AG04450 (cell line): ENCODE results near the gene C11orf24. TPM values are rescaled to one million over a fixed set of nuclear protein-coding genes. Genes with fewer than 3 reads are reported as not detected.
A peak's percentile ranks its signal among the peaks of the same experiment; 100 is the strongest.

Experiments
- CTCF ChIA-PET: fragments of 300-600, 350-600 bp; formaldehyde crosslinking; extraction: SDS; loops from one replicate; lab custom pipeline; 2022; ENCODE audit warnings: antibody characterized with exemption, inconsistent platforms; lab: Charles Lee
- POLR2A ChIA-PET: fragments of 350-600 bp; formaldehyde crosslinking; extraction: SDS; loops from one replicate; lab custom pipeline; 2021; ENCODE audit warnings: antibody characterized with exemption, inconsistent platforms; lab: Yijun Ruan, JAX
- DNase-seq: peaks from one replicate; pipeline ENCODE4 v3.0.0-alpha.2; 2011; ENCODE audit warnings: low read depth, low spot score
- H3K27ac ChIP-seq: one replicate; pipeline ENCODE4 v1.5.1; 2012; ENCODE audit warnings: low read depth, low read length, control low read depth
- H3K27me3 ChIP-seq: one replicate; pipeline ENCODE4 v1.6.0; 2012; ENCODE audit warnings: low read length; ENCODE audit not compliant: control insufficient read depth, insufficient read depth
- H3K4me3 ChIP-seq: 2 replicates; pipeline ENCODE4 v1.5.1; 2011; ENCODE audit warnings: mild to moderate bottlenecking, low read depth, low read length, control low read depth
- H3K9me3 ChIP-seq: 2 replicates; pipeline ENCODE4 v1.5.1; 2012; ENCODE audit warnings: low read length; ENCODE audit not compliant: control insufficient read depth, insufficient read depth
- CTCF ChIP-seq: IDR thresholded peaks from 2 replicates; pipeline ENCODE4 v1.5.1; 2011; ENCODE audit warnings: low read depth, low read length, control low read depth, inconsistent platforms
- polyA plus RNA-seq: library from polyadenylated mRNA; depleted of rRNA; stranded (reverse); fragments of >200 nt; gene quantifications from 2 replicates; pipeline ENCODE4 v1.2.3, GENCODE V29; 2011

Gene C11orf24
- polyA plus RNA-seq, 1 experiment = 39.1 TPM

- ChIA-PET CTCF (interaction anchor here (0.5 to 4.6 kb wide), 28 partner anchors 9 to 928 kb away, joined by 3 to 62 read pairs (median 4); partner anchors contain the start of gene C11orf24), POLR2A (interaction anchor here (1.4 kb wide), 1 partner anchor 26 kb away, joined by 12 read pairs; the partner anchor contains the start of gene C11orf24)
- Histone ChIP-seq H3K27me3 (peaks cover 5% of the 10 kb centered on the region), H3K27ac (peak overlapping the region; percentile 2), H3K4me3 (no peak overlapping the region), H3K9me3 (no peaks in the 10 kb centered on the region)
- peak; percentile 24 for DNase-seq
- TF ChIP-seq CTCF = peak; percentile 91
These were observed 26.3 kb upstream of the C11orf24 start for GRCh38 chr11:68297812-68298658.

DNA sequence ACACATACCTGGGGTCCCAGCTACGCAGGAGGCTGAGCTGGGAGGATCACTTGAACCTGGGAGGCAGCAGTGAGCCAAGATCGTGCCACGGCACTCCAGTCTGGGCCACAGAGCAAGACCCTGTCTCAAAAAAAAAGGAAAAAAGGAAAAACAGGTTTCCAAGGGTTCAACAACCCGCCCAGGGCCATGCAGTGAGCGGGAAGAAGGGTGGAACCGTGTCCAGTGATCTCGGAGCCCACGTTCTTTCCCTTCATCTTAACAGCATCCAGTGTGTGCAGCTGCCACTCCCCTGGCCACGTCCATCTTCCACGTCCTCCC is 25.7 kb upstream of the C11orf24 start:
- no peak for DNase-seq
- Histone ChIP-seq H3K4me3 (no peak overlapping the region), H3K9me3 (no peaks in the 10 kb centered on the region), H3K27ac (no peak overlapping the region), H3K27me3 (peaks cover 5% of the 10 kb centered on the region)
- TF ChIP-seq CTCF = no peak
- ChIA-PET POLR2A (interaction anchor here (1.4 kb wide), 1 partner anchor 26 kb away, joined by 12 read pairs; the partner anchor contains the start of gene C11orf24), CTCF (interaction anchor here (0.6 to 4.6 kb wide), 18 partner anchors 10 to 927 kb away, joined by 3 to 62 read pairs (median 4); partner anchors contain the start of gene C11orf24)

- no peaks in the 10 kb centered on the region for H3K9me3 ChIP-seq
- POLR2A ChIA-PET = no interaction called here
- no peak overlapping the region for H3K27ac ChIP-seq
- TF ChIP-seq CTCF = no peak
- H3K4me3 ChIP-seq = no peak overlapping the region
- peaks cover 5% of the 10 kb centered on the region for H3K27me3 ChIP-seq
- CTCF ChIA-PET = interaction anchor here (0.6 to 4.6 kb wide), 15 partner anchors 9 to 927 kb away, joined by 3 to 62 read pairs (median 5); partner anchors contain the start of gene C11orf24
- no peak for DNase-seq
These were observed 25.2 kb upstream of the C11orf24 start for GRCh38 chr11:68297052-68297378.

DNA sequence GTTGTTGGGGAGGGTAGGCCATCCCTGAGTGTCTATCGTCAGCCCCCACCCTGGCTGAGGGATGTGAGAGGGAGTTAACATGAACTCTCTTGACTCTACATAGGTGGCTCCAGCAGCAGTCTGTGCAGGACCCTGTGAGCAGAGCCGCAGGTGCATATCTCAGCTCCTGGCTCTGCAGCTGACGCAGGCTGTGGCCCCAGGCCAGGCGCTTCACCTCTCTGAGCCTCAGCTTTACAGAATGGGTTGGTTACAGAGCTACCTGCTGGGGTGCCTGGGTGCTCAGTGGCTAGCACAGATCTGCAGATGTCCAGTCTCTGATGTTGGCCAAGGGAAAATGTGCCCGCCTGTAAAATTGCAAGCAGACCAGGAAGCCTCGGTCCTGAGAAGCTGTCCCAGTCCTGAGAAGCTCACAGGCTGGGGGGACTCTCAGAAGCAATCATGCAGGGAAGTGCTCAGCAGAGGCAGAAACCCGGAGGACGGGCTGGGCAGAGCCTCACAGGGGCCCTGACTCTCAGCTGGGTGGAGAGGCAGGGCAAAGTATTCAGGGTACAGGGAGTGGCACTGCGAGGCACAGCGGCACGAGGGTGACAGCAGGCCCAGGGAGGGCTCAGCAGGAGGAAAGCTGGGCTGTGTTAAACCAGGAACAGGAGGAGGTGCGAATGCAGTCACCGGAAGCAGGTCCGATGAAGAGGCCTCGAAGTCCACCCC is 24.7 kb upstream of the C11orf24 start:
- DNase-seq = no peak
- POLR2A ChIA-PET = interaction anchor here (0.6 kb wide), 2 partner anchors 14 to 176 kb away, joined by 3 to 5 read pairs; no protein-coding TSS in a partner anchor
- no peak overlapping the region for H3K27ac ChIP-seq
- H3K9me3 ChIP-seq = no peaks in the 10 kb centered on the region
- H3K27me3 ChIP-seq = peaks cover 5% of the 10 kb centered on the region
- CTCF ChIA-PET = interaction anchor here (0.6 to 4.6 kb wide), 9 partner anchors 9 to 92 kb away, joined by 3 to 62 read pairs (median 8); partner anchors contain the start of gene C11orf24
- H3K4me3 ChIP-seq = no peak overlapping the region
- no peak for TF ChIP-seq CTCF
